ENCODE measurements around the gene PXMP2.

The PXMP2 gene

DNA sequence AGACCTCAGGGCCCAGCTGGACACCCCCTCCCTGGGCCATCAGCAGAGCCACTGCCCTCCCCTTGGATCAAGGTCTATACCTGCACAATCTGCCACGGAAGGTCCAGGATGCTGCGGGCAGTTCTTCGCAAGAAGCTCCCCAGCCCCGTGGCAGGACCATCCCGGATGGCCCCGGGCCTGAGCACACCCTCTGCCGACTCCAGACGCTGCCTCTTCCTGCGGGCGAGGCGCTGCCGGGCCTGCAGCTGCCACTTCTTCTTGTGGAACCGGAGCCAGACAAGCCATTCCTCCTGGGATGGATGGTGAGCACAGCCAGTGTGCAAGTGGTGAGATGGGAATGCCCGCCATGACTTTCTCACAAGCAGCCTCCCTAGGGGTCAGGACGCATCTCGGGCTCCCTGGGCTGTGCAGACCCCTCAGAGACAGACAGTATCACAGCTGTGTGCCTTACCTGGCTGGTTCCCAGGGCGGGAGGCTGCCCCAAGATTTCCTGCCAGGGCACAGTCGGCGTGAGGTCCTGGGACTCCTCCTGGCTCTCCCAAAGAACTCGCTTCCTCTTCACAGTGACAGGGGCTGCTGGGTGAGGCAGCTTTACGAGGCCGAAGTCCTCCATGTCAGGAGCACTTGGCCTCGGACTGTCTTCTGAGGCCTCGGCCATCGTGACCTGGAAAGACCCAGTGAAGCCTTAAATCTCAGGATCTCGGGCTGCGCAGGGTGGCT, 38.0 kb upstream of the PXMP2 start:
- no peak overlapping the region for H3K4me3 ChIP-seq (ENCODE audit: low read depth, low read length)
- no peak for DNase-seq (ENCODE audit: low read depth, low spot score)
- CTCF ChIA-PET, result interaction anchor here (1.9 to 4.3 kb wide), 2 partner anchors 11 to 34 kb away, joined by 9 to 39 read pairs; no protein-coding TSS in a partner anchor
- TF ChIP-seq, protein P1, sequence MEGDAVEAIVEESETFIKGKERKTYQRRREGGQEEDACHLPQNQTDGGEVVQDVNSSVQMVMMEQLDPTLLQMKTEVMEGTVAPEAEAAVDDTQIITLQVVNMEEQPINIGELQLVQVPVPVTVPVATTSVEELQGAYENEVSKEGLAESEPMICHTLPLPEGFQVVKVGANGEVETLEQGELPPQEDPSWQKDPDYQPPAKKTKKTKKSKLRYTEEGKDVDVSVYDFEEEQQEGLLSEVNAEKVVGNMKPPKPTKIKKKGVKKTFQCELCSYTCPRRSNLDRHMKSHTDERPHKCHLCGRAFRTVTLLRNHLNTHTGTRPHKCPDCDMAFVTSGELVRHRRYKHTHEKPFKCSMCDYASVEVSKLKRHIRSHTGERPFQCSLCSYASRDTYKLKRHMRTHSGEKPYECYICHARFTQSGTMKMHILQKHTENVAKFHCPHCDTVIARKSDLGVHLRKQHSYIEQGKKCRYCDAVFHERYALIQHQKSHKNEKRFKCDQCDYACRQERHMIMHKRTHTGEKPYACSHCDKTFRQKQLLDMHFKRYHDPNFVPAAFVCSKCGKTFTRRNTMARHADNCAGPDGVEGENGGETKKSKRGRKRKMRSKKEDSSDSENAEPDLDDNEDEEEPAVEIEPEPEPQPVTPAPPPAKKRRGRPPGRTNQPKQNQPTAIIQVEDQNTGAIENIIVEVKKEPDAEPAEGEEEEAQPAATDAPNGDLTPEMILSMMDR (IDR thresholded peaks at IDR 0.05; ENCODE audit: insufficient read depth, low read length, missing control alignments), result no peak
- POLR2A ChIA-PET, result no interaction called here

DNA sequence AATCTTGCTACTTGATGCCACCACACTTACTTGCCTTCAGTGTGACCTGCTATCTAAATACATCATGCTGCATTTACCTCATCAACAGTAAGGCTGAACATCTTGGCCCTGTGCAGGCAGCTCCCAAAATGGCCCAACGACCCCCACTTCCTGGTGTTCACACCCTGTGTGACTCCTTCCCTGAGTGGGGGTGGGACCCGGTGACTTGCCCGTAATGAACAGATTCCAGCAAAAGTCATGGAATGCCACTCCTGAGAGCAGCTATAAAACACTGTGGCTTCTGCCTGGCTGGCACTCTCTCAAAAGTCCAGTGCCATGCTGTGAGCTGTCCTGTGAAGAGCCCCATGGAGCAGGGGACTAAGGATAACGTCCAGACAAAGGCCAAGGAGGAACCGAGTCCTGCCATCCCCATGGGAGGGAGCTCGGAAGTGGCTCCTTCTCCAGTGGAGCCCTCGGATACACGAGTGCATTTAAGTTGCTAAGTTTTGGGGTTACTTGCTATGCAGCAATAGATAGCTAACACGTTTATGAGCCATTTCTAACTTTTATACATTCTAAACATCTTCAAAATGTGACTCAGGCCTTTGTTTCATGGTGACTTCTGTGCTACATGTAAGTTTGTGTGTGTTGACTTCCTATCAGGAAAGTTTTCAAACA, 35.8 kb upstream of the PXMP2 start:
- no peak for DNase-seq (ENCODE audit: low read depth, low spot score)
- POLR2A ChIA-PET, result no interaction called here
- TF ChIP-seq, protein P1 (IDR thresholded peaks at IDR 0.05; ENCODE audit: insufficient read depth, low read length, missing control alignments), result no peak
- no peak overlapping the region for H3K4me3 ChIP-seq (ENCODE audit: low read depth, low read length)
- CTCF ChIA-PET, result interaction anchor here (1.6 to 1.7 kb wide), 2 partner anchors 10 to 13 kb away, joined by 3 to 9 read pairs; no protein-coding TSS in a partner anchor

DNA sequence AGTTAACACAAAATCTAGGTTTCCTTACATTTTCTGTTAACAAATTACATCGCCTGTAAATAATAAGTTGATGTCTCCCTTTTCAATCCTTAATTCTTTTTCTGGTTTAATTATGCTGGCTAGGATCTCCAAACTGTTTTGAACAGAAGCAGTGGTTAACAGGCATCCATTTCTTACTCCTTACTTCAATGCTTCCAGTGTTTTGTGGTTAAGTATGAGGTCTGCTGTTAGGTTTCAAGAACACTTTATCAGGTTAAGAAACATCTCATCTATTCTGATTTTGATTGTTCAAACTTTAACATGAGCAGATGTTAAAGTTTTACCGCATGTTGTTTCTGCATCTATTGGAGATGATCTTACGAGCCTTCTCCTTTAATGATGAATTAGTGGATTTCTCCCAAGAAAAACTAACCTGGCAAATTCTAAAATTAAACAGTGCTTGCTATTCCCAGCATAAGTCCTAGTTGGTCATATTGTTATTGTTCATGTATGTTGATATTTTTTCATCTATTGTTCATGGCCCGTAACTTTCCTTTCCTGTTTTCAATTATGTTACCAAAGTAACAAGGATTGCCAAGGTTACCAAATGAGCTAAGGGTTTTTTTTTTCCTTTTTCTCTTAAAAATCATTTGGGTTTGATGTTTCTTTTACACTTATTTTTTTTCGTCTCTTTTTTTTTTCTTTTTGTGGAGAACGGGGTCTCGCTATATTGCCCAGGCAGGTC, 33.7 kb upstream of the PXMP2 start:
- DNase-seq (ENCODE audit: low read depth, low spot score), result no peak
- POLR2A ChIA-PET, result no interaction called here
- H3K4me3 ChIP-seq (ENCODE audit: low read depth, low read length), result no peak overlapping the region
- TF ChIP-seq, protein P1 (IDR thresholded peaks at IDR 0.05; ENCODE audit: insufficient read depth, low read length, missing control alignments), result no peak
- CTCF ChIA-PET, result interaction anchor here (7.4 kb wide), 1 partner anchor 16 kb away, joined by 36 read pairs; no protein-coding TSS in a partner anchor

DNA sequence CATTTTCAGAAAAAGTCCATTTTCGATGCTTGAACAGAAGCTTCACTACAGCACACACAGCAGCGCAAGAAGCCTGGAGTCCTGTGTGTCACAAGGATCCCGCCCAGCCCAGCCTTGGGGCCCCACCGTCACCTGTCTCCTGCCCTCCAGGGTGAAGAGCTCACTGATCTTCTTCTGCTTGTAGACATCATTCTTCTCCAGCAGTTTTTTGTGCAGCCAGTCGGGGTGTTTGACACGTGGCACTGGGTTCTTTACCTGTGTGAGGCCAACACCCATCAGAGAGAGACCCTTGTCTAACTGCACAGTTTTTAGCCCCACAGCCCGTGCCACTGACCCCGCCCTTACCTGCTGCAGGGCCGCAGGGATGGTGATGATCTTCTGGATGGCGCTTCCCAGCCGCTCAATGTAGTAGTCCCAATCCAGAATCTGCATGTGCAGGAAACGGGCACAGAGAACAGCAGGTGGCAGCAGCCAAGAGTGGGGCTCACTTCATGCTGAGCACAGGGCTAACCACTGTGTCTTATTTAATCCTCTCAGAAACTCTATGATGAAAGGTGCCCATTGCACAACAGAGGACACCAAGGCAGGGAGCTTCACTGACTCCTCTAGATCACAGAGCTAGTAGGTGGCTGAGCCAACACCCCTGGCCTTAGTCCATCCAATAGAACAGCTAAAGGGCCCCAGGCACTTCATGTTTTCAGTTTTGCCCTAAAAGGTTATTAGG, 30.2 kb upstream of the PXMP2 start:
- no peak for DNase-seq (ENCODE audit: low read depth, low spot score)

DNA sequence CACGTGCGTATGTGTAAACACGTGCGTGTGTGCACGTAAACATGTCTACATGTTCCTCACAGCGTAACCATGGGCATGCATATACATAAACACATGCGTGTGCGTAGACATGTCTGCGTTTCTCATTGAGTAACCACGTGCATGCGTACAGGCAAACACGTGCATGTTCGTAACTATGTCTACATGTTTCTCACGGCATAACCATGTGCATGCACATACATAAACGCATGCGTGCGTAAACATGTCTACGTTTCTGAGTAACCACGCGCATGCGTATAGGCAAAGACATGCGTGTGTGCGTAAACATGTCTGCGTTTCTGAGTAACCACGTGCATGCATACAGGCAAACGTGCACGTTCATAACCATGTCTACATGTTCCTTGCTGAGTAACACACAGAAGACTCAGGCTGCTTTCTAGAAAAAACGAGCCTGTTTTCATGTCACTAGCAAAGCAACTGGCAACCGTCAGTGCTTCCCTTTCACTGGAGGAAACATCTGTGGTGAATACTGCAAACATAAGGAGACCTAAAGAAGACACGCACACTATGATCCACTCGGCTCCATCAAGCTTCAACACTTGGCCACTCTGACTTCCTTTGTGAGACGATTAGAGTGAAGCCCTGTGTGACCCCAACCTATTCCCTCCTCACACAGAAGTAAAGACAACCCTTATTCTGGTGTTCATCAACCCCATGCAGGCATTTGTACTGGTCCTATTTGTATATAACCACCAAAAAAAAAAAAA, 29.1 kb upstream of the PXMP2 start:
- POLR2A ChIA-PET, result no interaction called here
- CTCF ChIA-PET, result interaction anchor here (7.4 kb wide), 1 partner anchor 20 kb away, joined by 36 read pairs; no protein-coding TSS in a partner anchor
- TF ChIP-seq, protein P1 (IDR thresholded peaks at IDR 0.05; ENCODE audit: insufficient read depth, low read length, missing control alignments), result no peak
- no peak for DNase-seq (ENCODE audit: low read depth, low spot score)
- no peak overlapping the region for H3K4me3 ChIP-seq (ENCODE audit: low read depth, low read length)

More for the DNA sequence above, 30.2 kb upstream of the PXMP2 start:
- TF ChIP-seq, protein P1 (IDR thresholded peaks at IDR 0.05; ENCODE audit: insufficient read depth, low read length, missing control alignments), result no peak
- ChIA-PET POLR2A (no interaction called here), CTCF (interaction anchor here (7.4 kb wide), 1 partner anchor 19 kb away, joined by 36 read pairs; no protein-coding TSS in a partner anchor)
- no peak overlapping the region for H3K4me3 ChIP-seq (ENCODE audit: low read depth, low read length)
